Middle frontal gyrus (tissue), 1 donor: ENCODE data around the gene ECI2.

Experiments used
- DNase-seq: peaks from one replicate; pipeline ENCODE4 v3.0.0-alpha.2; 2015; ENCODE audit warnings: low spot score; ENCODE audit errors: extremely low spot score

The ECI2 gene, protein sequence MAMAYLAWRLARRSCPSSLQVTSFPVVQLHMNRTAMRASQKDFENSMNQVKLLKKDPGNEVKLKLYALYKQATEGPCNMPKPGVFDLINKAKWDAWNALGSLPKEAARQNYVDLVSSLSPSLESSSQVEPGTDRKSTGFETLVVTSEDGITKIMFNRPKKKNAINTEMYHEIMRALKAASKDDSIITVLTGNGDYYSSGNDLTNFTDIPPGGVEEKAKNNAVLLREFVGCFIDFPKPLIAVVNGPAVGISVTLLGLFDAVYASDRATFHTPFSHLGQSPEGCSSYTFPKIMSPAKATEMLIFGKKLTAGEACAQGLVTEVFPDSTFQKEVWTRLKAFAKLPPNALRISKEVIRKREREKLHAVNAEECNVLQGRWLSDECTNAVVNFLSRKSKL

DNA sequence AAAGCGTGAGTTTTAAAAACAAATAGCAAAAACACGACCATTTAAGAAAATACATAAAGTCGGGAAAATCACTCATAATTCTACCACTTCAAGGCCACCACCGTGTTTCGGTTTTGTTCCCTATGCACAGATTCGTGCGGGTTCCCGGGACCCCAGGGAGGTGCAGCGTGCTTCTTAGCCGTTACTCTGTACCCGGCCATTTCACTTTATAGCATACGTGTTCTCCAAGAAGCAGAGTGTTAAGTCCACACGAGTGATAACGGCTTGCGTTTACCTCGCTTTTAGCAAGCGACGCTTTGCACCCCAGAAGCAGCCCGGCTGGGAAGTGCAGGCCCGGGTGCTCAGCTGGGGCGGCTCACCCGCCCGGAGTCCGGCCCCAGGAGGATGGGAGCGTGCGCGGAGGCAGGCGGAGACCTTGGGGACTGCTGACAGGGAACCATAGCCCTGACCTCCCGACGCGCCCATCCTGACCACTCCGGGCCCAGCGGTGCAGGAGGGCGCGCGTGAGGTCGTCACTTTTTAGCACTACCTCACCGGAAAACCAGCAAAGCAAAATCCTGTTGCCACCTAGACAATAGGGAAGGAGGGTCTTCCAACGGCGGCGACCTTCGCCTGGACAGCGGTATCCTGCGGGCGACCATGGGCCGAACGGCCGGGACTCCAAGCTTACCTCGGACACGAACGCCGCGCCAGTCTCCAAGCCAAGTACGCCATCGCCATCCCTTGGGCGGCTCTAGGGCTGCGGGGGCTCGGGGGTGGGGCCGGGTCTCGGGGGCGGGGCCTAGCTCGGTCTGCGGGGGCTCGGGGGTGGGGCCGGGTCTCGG is at the start of gene ECI2:
TSS of gene ECI2 (minus strand) at position 735 of the 824 bp plus-strand sequence. CDS start at position 720, 15 bp downstream.
- DNase-seq = no peak

DNA sequence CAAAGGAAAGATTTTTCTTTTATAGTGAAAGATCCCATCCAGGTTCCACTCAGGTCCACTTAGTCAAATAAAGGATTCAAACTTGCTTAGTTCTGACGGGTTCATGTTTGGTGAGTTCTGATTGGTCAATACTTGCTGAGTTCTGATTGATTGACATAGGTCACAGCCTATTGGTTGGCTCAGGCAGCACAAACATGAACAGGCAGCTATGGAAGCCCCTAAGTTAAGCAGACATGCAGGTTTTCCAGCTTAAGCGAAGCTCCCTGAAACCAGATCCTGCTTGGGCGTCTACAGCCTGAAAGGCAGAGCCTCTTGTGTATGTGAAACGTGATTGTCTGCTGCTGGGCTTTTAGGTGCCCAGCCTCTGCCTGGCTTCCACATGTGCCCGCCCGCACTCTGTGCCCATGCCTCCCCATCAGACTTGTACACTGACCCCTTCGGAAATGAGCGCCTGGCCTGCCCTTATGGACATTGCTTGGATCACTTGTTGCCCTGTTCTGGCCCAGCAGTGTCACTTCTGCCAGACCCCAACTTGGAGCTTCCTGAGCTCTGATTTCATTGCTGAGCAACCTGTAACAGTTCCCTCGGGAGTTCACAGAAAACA is 45.4 kb upstream of the ECI2 start:
- DNase-seq = no peak

DNA sequence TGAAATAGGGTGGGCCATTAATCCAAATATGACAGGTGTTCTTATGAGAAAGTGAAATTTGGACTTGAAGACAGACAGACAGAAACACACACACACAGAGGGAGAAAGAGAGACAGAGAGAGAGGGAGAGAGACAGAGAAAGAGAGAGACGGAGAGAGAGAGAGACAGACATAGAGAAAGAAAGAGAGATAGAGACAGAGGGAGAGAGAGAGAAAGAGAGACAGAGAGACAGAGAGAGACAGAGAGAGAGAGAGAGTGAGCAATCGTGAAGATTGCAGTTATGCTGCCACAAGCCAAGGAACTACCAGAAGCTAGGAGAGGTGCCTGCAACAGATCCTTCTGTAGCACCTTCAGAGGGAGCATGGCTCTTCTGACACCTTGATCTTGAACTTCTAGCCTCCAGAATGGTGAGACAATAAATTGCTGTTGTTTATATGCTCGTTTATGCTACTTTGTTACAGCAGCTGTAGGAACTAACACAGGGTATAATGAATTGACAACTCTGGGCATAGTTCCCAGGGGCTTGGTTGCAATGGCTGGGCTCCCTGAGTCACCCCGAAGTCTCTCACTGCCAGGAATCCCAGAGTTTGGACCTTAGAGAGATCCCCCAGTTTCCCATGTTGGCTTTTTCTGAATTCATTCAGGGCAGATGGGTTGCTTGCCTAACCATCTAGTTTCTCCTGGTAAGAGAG is 44.7 kb upstream of the ECI2 start:
- DNase-seq = no peak

- no peak for DNase-seq
Observed at GRCh38 chr6:4178737-4179333, 43.5 kb upstream of the ECI2 start.

GRCh38 chr6:4176907-4177306 is 41.5 kb upstream of the ECI2 start:
- no peak for DNase-seq

GRCh38 chr6:4174042-4174441 is 38.7 kb upstream of the ECI2 start:
- DNase-seq = no peak

GRCh38 chr6:4172368-4172767 is 37.0 kb upstream of the ECI2 start:
- no peak for DNase-seq

GRCh38 chr6:4170297-4170696 is 34.9 kb upstream of the ECI2 start:
- no peak for DNase-seq

DNA sequence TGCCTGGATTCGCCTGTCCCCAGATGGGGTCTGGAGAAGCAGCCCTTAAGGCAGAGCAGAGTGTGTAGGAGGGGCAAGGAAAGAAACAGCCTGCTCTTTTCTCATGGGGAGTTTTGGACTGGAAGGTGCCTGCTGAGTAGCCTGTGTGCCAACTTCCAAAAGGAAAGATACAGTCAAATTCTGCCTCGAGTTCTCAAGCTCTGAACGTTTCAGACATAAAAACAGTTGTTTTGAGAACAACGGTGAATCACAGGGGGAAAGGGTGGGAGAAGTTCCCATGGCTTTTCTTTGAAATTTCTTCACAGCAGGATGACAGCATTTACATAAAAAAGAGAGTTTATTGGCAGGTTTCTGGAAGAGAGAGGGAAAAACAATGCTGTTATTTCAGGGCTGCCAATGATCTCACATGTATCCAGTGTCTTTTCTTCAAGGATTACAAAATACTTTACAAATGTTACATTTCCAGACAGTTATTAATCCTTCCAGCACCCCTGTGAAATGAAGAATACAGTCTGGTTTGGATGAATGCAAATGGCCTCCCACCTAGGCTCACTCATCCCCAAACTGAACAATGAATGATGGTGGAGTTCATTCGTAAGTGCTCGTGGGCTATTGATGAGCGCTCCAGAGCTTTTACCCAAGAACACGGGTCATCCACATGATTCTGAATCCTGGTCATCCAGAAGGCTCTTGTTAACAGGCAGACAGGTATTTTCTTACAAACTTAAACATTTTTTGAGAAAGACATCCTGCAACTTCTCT is 33.8 kb upstream of the ECI2 start:
- peak; percentile 5 for DNase-seq

DNA sequence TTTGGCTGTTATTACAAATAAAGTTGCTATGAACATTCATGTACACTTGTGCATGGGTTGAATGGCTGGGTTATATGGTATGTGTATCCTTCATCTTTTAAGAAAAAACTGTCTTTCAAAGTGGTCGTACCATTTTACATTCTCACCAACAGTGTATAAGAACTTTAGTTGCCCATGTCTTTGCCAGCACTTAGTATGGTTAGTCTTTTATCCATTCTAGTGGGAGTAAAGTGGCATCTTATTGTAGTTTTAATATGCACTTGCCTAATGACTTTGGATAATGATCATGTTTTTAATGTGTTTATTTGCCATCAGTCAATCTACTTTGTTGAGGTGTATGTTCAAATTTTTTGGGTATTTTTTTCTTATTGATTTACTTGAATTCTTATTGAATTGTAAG is 32.5 kb upstream of the ECI2 start:
- no peak for DNase-seq

DNA sequence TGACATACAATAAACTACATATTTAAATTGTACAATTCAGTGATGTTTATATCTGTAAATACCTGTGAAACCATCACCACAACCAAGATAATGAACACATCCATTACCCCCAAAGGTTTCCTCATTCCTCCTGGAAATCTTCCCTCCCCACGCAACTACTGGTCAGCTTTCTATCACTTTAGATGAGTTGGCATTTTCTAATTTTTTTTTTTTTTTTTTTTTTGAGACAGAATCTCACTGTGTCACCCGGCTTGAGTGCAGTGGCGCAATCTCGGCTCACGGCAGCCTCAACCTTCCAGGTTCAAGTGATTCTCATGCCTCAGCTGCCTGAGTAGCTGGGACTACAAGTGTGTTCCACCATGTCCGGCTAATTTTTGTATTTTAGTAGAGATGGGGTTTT is 31.7 kb upstream of the ECI2 start:
- DNase-seq = no peak

- DNase-seq = no peak
Observed at GRCh38 chr6:4164456-4164855, 29.1 kb upstream of the ECI2 start.

DNA sequence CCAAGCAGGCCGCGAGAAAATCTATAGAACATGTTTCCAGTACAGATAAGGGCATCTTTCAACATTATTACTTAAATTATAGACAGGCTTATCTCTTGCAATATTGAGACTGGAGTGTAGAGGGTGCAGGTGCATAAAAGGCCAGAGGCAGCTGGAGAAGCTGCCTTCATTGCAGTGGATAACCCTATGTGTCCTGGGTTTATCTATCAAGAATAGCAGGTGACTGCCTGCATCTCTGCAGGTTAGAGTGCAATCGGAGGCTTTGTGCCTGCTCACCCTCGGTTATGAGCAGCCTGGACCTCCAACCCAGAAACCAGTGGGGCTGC is 28.7 kb upstream of the ECI2 start:
- DNase-seq = no peak

- no peak for DNase-seq
Observed at GRCh38 chr6:4163408-4164116, 28.2 kb upstream of the ECI2 start.

DNA sequence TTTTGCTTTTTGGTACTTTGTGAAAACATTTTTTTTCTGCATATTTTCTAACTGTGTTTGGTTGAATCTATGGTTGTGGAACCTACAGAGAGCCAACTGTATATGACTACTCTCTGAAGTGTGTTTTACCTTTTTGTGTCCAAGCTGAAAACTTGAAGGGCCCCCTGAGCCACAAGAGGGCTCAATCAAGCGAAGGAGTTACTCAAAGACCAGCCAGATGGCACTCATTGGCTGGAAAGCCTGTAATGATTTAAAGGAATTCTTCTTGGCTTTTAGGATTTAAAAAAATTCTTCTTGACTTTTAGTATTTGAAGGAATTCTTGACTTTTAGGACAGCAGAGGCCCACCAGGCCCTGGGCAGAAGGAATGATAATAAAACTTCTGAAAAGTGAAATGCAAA is 27.0 kb upstream of the ECI2 start:
- no peak for DNase-seq

DNA sequence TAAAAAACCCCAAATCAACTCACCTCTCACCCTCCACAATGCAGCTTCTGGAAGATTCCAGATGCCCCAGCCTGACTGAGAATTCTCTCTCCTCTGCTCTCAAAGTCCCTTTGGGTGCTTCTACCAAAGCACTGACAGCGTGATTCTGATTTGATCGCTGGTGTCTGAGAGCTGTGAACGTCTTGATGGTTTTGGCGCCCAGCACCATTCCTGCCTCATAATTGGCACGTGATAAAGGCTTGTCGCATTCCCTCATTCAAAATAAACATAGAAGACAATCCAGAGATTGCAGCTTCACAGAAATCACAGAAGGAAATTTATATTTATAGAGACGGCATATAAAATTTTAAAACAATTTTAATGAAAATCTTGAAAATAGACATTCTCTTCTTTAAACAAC is 24.1 kb upstream of the ECI2 start:
- DNase-seq = no peak

- DNase-seq = no peak
Observed at GRCh38 chr6:4157506-4157905, 22.1 kb upstream of the ECI2 start.

DNA sequence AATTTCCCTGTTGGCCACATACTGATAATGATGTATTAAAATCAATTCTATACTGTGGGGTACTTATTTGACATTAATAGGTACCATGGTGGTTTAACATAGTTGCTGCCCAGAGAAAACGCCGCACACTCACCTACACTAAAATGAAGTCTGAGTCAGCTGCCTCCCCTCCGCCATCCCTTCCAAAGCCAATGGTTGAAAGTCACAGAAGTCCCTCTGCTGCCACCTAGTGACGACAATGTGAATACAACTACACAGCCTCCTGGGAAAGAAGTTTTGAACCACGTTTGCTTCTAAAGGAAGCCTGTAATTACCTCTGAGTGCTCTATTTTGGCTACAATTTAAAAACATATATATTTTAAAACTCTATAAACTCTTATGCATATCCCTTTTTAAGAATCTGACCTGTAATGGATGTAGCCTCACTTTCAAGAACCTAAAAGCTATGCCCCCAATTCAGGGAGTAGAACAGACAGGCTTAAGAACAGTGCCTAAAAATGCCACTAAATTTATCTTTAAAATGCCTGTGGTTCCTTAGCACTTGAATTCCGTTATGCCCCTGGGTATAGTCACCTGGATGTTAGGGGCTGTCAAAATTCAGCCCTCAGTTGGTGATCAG is 20.6 kb upstream of the ECI2 start:
- DNase-seq = peak; percentile 78

DNA sequence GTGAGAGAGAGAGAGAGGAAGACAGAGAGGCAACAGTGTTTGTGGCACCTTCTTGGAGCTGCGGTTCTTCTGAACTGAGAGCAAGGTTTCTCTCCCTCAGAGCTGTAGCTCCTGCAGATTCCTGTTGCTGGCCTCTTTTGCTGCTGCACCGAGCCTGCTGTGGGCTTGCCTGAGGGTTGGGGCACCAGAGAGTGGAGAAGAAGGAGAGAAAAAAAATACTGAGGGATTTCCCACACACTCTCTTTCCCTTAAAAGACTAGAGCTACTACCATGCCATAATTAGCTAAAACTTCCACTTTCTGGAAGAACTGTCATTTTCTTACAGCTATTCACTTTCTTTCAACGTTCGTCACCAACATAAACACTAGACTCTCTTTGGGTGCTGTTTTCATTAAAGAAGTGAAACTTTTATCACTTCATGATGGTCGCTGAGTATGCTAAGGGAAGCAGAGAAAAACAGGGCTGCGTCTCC is 18.2 kb upstream of the ECI2 start:
- no peak for DNase-seq
